ENCODE data around the gene TRIM3.
"Not testable (repeated sequence)": the region's sequence is repeated elsewhere in the genome, so short reads cannot be mapped to it uniquely, and the experiment has no call there.

Gene TRIM3

DNA sequence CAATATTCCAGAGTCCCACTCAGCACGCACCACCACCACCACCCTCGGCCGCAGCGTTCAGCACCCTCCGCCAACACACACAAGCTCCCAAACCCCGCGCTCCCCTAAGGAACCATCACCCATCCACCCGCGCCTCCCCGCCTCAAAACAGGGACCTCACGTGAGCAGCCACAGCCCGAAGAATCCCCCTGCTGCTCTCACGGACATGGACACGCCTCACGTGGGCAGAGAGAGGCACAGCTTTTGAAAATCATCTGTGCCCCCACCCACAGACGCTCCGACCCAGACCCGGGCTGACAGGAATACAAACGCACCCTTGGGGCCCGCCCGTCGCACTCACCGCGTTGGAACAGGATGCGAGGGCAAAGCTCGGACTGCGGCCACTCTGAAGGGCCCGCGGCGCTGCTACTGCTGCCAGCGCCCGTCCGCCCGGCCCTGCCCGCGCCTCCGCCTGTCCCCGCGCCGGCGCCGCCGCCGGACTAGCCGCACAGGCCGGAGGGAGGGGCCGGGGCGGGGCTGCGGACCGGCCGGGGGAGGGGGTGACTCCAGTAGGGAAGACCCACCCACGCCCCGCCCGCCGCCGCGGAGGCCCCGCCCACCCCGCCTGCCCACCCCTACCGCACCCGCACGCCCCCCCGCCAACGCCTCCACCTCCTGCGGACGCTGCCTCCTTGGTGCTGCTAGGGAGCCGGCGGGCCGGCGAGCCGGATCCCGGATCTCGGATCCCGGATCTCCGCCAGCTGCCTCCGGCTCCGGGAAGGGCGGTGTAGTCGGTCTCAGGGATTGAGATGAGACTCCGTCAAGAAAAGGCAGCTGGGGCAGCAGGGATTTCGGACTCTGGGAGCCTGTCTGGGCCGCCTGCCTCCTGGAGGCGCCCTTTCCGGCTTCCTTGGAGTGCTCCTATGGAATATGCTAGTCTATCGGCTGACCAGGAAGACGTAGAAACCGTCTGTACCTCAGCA, at the start of gene TRIM3:
Gene TRIM3, minus strand, starts transcription at position 491 of the 962 bp plus-strand sequence. CDS start 8,246 bp downstream, outside the sequence.
- DNase-seq: peak; percentile 88

DNA sequence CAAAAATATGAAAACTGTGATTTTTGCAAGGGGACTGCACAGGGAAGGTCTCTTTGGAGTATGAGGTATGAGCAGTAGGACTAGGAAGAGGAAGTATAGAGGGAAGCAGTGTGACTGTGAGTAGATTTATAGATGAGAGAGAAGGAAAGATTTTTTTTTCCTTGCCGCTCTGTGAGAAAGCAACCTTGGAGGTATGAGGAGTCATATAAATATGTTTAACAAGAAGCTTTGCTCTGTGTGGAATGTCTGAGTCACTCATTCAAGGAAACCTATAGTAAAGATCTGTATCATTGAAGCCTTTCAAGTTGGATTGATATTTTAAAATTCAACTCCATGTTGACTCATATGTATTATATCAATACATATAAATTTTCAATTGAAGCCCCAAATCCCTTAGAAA, 49.5 kb upstream of the TRIM3 start:
- DNase-seq: no peak

DNA sequence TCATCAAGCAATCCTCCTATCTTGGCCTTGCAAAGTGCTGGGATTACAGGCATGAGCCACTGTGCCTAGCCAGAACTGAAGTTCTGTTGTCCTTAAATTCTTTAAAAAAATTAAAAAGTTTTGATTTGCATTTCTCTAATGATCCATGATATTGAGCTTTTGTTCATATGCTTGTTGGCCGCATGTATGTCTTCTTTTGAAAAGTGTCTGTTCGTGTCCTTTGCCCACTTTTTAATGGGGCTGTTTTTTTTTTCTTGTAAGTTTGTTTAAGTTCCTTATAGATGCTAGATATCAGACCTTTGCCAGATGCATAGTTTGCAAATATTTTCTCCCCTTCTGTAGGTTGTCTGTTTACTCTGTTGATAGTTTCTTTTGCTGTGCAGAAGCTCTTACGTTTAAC, 48.2 kb upstream of the TRIM3 start:
- not testable (repeated sequence) for DNase-seq

DNA sequence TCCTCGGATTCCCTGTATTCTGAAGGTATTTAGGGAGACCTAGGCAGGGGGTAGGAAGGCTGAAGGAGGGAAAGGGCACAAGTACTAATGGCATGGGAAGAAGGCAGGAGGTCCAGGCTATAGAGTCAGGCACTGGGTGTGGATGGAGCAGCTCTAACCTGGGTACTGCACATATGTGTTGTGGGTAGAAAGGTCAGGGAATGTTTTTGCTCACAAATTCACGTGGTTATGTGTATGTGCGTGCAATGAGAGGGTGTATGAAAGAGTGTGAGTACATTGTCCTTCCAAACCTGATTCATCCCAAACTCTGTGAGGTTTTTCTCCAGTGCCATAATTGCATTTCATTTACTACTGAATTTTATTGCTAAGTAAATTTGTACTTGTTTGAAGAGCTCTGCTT, 46.5 kb upstream of the TRIM3 start:
- no peak for DNase-seq

DNA sequence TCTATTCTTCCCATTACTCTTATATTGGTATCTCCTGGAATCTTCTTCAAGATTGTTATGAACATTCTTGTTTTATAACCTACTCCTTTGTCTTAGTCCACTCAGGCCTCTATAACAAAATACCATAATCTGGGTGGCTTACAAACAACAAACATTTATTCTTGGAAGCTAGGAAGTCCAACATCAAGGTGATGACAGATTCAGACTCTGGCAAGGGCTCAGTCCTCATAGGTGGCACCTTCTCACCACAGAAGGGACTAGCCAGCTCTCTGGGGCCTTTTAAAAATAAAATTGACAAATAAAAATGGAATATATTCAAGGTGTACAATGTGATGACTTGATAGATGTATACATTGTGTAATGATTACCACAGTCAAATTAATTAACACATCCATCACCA, 43.1 kb upstream of the TRIM3 start:
- DNase-seq: no peak

DNA sequence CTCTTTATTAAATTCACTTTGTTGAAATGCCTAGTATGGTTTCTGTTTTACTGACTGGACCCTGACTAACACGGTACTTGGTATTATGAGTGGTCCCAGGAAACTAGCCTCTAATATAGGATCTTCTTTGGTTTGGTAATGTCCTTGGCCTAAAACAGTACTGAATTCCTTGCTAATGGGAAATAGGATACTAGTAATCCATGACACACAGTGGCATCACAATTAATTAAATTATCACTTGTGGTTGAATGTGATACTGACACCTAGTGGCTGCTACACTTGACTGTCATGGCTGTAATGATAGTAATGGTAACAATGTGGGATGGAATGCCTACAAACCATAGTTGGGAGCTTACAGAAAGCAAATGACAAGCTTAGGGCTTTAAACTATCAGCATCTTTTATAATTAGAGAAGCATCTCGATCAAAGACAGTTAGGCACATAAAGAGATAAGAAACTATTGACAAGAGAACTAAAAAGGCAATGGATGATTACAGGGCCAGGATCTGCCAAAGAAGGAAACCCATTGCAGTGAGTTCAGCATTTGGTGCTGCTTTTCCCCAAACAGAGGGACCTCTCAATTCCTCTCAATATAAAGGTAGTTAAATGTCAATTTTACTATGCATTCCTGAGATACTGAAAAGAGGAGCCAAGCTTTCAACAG, 32.0 kb upstream of the TRIM3 start:
- peak; percentile 72 for DNase-seq

DNA sequence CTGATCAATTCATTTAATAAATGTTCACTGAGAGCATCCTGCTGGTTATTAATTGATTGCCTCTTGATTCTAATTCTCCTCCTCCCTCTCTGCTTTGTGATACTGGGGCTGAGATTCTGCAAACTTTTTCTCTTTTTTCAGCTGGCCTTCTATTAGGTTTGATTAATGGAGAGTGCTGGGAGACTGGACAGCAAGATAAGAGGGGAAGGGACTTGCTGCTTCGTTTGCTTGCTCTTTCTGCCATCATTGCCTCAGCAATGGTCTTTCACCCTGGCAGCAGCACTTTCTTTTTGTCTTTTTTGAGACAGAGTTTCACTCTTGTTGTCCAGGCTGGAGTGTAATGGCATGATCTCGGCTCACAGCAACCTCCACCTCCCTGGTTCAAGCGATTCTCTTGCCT, 30.4 kb upstream of the TRIM3 start:
- DNase-seq: no peak

DNA sequence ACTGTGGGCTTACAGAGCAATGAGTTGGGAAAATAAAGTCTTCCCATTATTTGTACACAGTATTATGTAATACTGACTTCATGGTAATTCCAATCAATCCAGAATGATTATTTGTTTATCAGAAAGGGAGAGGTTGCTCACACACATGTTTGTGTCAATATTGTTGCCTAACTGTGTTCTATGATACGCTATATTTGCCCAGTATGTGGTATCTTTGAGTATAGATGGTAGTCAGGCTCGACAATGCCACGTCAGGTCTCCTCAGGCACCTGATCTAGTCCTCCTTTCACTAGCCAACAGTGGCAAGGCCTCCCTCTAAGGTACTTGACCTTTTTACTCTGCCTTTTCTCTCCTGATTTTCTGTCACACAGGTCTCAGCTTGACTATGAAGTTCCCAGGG, 28.6 kb upstream of the TRIM3 start:
- DNase-seq: no peak

DNA sequence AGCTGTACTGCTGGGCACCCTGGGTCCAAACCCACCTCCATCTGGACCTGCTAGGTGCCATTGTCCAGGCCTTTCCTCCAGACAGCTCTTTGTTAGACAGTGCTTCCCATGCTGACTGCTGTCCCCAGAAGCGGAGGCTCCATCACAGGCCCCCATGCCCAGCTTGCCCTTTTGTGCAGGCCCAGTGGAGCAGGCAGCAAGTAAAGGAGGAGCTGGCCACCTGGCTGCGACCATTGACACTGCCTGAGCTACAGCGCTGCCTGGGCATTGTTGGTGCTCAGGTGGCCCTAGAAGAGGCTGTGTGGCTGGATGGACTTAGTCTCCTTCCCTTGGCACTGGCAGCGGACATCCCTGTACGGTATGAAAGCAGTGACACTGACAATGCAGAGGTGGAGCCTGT, 24.8 kb upstream of the TRIM3 start:
- DNase-seq: no peak

DNA sequence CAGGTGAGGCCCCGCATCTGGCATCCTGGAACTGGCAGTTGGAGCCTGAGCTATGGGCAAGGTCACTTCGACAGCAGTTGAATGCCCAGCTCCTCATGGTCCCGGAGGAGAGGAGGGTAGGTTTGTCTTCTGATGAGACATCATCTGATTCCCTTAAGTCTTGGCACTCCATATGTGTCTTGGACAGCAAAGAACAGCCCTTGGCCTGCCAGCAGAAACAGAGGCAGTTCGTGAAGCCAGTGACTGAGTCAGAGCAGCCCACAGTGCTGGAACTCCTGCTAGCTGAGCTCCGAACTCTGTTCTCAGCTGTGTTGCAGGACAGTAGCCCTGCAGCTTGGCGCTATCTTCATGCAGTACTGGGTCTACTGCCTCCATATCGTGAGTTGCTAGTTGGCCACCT, 24.4 kb upstream of the TRIM3 start:
- DNase-seq: no peak

DNA sequence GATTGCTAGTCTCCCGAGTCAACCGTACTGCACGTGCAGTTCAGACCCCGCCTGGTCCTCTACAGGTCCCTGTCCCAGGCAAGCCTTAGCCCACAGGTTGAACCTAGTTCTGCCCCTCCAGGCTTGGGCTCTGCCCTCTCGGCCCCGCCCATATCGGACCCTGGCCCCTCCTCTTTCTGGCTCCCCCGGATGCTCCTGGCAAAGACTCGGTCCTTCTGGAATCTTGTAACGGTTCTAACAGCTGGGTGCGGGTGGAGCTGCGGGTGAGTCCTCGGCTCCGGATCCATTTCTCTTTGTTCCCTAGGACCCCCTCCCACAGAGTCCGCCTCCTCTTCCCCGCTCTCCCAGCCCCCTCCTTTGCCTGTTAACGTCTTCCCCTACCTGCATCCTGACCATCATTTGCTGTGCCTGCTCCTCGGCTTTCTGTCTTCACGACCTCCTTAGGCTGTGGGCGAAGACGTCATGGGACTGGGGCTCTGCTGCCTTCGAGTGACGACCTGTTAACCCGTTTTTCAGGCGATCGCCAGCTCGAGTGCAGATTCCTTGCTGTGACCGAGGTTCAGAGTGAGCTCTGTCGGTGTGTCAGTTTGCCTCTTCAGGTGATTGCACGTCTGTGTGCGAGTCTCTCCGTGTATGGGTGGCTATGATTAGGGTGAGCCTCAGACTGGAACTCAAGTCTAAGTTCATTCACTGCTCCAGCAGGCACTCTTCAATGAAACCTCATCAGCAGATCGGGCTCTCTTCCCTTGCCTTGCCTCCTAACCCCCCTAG, 23.5 kb upstream of the TRIM3 start, which contains the start of gene DNHD1:
Gene DNHD1, plus strand, starts transcription at position 212 of the 771 bp plus-strand sequence. CDS start 936 bp downstream, outside the sequence.
- no peak for DNase-seq

DNA sequence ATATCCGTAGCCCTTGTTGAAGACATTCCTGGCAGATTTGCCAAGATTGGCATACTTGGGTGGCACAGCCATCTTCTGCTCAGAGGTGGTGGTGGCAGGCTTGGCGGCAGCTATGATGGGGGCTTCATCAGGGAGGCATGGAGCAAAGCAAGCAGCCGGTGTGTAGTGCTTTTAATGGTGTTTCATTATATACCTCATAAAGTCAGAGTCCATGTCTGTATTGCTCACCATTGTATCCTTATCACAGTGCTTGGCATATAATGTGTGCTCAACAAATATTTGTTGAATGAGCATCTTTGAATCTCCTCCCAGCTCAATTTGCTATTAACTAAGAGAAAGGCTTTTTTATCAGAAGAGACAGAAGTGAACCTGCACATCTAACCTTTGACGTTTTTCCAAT, 15.6 kb upstream of the TRIM3 start:
- DNase-seq: no peak

DNA sequence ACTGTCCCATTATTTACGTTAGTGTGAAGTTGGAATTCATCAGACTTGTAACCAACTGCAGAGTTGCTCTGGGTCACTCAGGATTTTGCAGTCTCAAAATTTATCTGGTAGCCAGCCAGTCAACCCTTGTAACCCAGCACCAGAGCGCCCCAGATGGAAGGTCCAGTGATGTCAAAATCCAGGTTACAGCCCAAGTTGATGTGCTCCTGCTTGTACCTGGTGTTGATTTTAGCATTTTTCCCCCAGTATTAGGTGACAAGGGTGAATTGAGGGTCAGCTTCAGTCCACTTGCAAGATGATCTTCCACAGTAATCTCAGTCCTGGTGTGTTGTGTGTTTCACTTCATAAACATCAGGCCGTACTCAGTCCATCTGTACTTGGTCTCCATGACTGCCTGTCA, 15.1 kb upstream of the TRIM3 start:
- DNase-seq: no peak

DNA sequence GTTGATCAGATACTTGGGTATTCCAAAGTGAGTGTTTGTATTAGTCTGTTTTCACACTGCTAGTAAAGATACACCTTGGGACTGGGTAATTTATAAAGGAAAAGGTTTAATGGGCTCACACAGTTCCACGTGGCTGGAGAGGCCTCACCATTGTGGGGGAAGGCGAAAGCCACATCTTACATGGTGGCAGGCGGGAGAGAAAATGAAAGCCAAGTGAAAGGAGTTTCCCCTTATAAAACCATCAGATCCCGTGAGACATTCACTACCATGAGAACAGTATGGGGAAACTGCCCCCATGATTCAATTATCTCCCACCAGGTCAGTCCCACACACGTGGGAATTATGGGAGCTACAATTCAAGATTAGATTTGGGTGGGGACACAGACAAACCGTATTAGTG, 14.6 kb upstream of the TRIM3 start:
- DNase-seq: no peak

DNA sequence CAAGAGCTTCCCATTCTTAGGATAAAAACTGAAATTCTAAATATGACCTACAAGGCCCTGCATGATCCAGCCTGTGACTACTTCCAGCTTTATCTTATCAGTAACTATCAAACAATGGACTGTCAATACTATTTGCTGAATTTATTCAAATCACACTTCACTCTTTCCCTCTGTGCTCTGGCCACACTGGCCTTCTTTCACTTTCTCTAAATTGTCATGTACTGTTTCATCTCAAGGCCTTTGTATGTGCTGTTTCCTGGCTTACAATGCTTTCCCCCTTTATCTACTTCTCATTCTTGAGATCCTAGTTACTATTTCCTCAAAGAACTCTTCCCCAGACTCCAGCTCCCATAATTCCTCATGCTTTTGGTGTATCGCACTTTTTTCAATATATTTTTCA, 13.2 kb upstream of the TRIM3 start:
- no peak for DNase-seq

DNA sequence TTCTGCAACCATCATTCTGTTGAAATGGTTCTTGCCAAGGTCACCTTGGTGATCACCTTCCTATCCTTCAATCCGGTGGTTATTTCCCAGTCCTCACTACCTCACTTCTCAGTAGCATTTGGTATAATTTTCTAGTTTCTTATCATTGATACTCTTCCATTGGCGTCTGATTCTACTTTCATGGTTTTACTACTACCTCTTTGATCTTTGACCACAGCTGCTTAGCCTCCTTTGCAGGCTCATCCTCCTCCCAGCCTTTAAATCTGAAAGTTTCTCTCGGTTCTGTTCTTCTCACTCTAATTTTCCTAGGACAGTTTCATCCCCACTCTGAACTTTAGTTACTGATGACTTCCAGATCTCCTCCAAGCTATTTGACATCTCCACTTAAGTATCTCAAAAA, 12.5 kb upstream of the TRIM3 start:
- DNase-seq: no peak

DNA sequence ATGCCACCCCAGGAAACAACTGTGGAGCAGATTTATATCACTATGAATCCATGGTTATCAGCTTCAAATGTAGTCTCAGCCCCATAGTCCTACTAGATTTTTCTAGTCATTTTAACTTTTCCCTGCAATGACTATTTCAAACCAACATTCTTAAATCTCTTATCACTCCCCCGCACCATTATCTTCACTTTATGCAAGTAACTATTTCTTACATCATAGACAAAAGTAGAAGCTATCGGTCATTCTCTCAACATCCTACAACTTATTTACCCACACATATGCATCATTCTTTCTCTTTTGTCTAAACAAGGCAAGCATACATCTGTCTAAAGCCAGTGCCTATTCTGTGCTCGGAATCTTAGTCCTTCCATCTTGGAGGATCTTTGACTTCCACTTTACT, 11.9 kb upstream of the TRIM3 start:
- DNase-seq: no peak

DNA sequence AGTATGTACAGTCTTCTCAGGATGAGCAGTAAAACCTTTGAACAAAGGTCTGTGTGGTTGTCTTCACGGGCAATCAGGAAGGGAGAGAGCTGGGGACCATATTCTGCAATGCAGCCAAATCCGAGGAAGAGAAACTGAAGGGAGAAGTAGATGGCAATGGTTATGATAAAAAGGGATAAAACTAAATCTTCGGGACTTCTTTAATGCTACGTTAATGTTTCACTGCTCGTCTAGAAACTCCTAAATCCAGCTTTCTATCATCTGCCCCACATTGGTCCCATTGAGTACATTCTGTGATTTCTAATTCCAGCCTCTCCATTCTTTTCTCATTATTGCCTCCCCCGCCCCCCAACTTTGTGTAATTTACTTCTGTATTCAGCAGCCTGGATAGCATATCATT, 9.3 kb upstream of the TRIM3 start:
- DNase-seq: no peak

DNA sequence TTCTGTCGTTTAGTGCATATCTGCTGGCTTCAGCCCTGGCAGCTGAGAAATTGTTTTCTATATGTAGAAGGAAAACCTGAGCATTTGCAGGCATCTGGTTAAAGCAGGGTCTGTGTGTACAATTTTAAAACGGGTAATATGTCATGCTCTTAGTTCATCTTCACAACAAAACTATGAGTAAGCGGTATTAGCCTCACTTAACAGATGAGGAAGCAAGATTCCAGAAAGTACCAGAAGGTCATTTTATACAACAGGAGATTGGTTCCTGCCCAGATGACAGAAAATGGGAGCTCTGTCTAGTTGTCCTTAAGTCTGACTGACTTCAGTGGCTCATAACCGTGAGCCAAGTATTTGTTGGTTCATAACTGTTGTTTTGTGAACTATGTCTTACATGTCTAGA, 8.7 kb upstream of the TRIM3 start:
- DNase-seq: peak; percentile 14

DNA sequence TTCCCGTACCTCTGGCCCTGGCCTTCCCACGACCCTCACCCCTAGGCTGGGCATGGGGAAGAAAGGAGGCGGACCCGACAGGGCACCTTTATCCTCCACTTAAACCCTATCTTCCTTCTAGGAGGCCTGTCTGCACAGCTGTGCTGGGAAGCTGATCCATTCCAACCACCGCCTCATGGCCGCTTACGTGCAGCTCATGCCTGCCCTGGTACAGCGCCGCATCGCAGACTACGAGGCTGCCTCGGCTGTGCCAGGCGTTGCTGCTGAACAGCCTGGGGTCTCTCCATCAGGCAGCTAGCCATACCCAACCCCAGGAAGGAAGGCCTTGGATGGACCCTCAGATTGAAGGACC, 8.2 kb upstream of the TRIM3 start:
- DNase-seq: no peak

DNA sequence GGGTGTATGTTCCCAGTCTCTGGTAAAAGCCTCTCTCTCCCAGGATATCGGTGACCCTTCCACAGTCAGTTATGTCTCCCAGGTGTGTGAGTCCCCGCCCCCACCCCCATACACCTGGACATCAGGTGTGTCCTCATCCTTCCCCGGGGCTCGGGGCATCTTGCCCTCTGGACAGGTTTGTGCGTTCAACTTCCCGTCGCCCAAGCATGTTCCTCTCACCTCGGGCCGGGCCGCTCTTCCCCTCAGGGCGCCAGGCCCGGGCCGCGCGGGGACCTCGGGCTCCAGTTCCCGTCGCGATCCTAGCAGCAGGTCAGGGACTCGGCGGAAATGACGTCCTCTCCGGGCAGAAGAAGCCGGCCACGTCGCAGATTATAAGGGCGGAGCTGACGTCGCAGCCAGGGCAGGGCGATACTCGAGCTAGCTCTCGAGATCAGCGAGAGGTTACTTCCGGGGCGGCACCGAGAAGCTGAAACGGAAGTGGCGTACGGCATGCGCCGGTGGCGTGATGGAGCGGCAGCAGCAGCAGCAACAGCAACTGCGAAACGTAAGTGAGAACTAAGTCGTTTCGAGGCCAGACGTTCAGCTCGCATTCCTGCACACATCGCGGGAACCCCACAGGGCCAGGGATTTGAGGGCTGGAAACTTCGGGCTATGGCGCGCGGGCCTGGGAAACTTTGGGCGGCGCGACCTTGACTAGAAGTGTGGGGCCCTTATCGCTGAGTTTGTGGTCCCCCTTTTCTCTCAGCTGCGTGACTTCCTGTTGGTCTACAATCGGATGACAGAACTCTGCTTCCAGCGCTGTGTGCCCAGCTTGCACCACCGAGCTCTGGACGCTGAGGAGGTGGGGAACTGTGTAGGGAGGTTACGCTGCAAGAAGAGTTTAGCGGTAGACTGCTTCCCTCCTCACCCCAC, 7.5 kb upstream of the TRIM3 start, which contains the start of the genes ARFIP2 and TIMM10B:
Gene ARFIP2, minus strand, starts transcription at position 320 of the 912 bp plus-strand sequence. CDS start 910 bp downstream, outside the sequence.
Gene TIMM10B, plus strand, starts transcription at position 490 of the 912 bp plus-strand sequence. Its CDS starts 16 bp downstream, at position 506.
- peak; percentile 100 for DNase-seq

DNA sequence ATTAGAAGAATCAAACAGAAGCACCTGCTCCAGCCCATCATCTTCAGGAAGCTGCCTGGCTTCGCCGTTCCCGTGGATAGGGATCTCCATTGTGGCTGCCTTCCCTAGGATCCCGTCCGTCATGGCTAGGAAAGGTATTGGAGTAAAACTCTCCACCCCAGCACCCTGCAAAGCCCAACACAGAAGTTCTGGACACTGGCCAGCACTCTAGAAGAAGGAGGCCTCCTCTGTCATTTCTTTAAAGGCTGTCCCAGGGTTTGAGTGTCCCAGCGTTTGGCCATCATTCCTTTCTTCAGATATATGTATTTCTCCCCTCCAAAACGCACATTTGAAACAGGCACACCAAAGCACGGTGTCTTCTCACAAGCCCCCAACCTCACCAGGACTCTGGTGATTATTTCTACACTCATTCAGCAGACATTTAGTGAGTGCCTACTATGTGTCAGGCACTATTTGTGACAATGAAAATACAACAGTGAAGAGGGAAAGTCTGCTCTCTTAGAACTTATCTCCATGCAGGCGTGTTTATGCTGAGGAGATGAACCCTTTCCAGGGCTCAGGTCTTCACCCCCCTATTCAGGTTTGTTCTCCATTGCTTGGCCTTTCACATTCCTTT, 6.7 kb upstream of the TRIM3 start:
- DNase-seq: peak; percentile 8

Data from hematopoietic multipotent progenitor cell treated with erythropoietin and hydrocortisone succinate and interleukin-3 and kit ligand, for 4 days (in vitro differentiated cells).